GM10266 (cell line): ENCODE measurements around the gene RTF2.

Experiments
- DNase-seq: peaks from one replicate; pipeline ENCODE4 v3.0.0; 2012; ENCODE audit errors: extremely low spot score
- TF ChIP-seq, protein P1 (sequence below): IDR thresholded peaks from 2 replicates; pipeline ENCODE4 v1.5.1; 2012; ENCODE audit warnings: mild to moderate bottlenecking, low read depth; ENCODE audit not compliant: control insufficient read depth, insufficient read depth; ENCODE audit errors: missing control alignments

RTF2 gene

DNA sequence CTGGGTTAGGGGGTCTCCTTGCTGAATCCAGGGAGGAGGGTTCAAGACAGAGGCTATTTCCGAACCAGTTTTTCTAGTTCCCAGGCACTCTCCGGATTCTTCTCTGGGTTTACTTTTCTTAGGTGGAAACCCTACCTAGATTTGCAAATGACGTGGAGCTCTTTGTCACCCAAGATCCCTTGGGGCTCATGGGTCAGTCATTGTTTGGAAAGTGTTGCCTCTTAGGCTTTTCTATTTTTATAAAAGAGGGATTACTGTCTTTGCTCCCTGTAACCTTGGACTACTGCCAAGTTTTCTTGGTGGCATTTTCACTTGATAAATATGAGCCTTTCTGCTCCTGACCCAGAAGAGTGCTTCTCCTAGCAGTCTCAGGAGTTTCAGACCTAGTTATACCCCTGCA lies 98.2 kb downstream of the RTF2 start:
- no peak for DNase-seq
- TF ChIP-seq, protein P1, sequence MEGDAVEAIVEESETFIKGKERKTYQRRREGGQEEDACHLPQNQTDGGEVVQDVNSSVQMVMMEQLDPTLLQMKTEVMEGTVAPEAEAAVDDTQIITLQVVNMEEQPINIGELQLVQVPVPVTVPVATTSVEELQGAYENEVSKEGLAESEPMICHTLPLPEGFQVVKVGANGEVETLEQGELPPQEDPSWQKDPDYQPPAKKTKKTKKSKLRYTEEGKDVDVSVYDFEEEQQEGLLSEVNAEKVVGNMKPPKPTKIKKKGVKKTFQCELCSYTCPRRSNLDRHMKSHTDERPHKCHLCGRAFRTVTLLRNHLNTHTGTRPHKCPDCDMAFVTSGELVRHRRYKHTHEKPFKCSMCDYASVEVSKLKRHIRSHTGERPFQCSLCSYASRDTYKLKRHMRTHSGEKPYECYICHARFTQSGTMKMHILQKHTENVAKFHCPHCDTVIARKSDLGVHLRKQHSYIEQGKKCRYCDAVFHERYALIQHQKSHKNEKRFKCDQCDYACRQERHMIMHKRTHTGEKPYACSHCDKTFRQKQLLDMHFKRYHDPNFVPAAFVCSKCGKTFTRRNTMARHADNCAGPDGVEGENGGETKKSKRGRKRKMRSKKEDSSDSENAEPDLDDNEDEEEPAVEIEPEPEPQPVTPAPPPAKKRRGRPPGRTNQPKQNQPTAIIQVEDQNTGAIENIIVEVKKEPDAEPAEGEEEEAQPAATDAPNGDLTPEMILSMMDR = no peak
